ENCODE results near the gene ZNF385D.

ZNF385D gene

DNA sequence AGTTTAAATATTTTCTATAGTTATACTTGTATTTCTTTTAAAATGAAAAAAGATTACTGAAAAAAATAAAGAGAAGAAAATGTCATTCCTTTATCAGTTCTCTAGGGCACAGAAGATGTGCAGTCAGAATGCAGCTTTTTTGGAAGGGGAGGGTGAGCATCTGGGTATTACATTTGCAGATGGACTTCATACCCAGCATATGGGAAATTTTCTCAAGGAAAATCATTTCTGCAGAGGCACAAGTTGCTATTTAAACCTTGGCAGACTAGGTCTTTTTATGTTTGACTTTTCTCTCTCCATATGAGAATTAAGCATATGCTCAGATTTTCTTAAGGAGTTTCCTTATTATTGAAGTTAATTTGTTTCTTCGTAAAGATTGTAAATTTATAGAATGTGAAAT, 39.5 kb upstream of the ZNF385D start:
- Histone ChIP-seq H3K27ac (ENCODE audit: low read length, poor library complexity, severe bottlenecking) (no peak overlapping the region), H3K4me2 (ENCODE audit: low read length, poor library complexity, severe bottlenecking) (no peak overlapping the region), H3K79me1 (replicated peaks; ENCODE audit: low read length, poor library complexity, severe bottlenecking) (no peaks in the 10 kb centered on the region), H3K4ac (ENCODE audit: low read depth in 1 of 2, low read length in 2 of 2) (no peak overlapping the region), H4K91ac (ENCODE audit: low read length) (no peak overlapping the region), H3K23ac (ENCODE audit: low read length in 2 of 2) (no peak overlapping the region), H2BK120ac (ENCODE audit: low read depth, low read length) (no peak overlapping the region), H3K9me3 (ENCODE audit: control insufficient read depth, low read length) (no peaks in the 10 kb centered on the region), H3K27me3 (ENCODE audit: control insufficient read depth in 1 of 2, insufficient read depth in 1 of 2, low read length in 2 of 2) (no peaks in the 10 kb centered on the region), H4K8ac (ENCODE audit: low read length) (no peak overlapping the region), H2BK5ac (ENCODE audit: low read depth, low read length, poor library complexity, severe bottlenecking) (no peak overlapping the region), H2BK12ac (ENCODE audit: low read length in 2 of 2) (no peak overlapping the region), H3K14ac (ENCODE audit: low read length in 2 of 2) (no peak overlapping the region), H3K4me3 (ENCODE audit: insufficient read depth in 1 of 2, low read depth in 1 of 2, low read length in 2 of 2) (no peak overlapping the region), H2BK15ac (ENCODE audit: low read depth, poor library complexity, severe bottlenecking) (no peak overlapping the region), H3K4me1 (ENCODE audit: control insufficient read depth, insufficient read depth, low read depth, low read length) (no peaks in the 10 kb centered on the region), H3K36me3 (ENCODE audit: control insufficient read depth in 1 of 2, insufficient read depth in 2 of 2, low read depth in 1 of 2, low read length in 2 of 2) (no peaks in the 10 kb centered on the region), H2AFZ (ENCODE audit: low read depth, low read length) (no peak overlapping the region), H2AK5ac (ENCODE audit: low read length, severe bottlenecking) (no peak overlapping the region), H3K18ac (ENCODE audit: low read depth in 1 of 2, low read length in 2 of 2) (no peak overlapping the region), H3K9ac (ENCODE audit: low read length) (no peak overlapping the region)
- no peak for DNase-seq
- no CpG with 5 or more reads among the region's 1 CpG for WGBS

DNA sequence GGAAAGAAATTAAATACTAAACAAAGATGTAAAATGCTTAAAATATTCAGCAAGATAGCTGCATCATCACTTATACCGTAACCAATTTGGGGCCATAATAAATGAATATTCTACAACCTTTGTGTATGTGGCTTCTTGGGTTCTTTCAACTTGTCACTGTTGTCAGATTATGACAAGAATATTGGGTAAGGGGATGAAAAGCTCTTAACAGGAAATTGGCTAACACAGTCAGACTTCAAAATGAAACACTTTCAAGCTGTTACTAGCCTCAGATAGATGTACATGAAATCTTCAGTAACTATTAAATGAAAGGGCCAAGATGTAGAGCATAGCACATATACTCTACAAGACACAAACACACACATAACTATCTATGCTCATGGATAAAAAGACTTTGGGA, 38.7 kb upstream of the ZNF385D start:
- H3K36me3 ChIP-seq (ENCODE audit: control insufficient read depth in 1 of 2, insufficient read depth in 2 of 2, low read depth in 1 of 2, low read length in 2 of 2): no peaks in the 10 kb centered on the region
- no peak overlapping the region for H3K4me3 ChIP-seq (ENCODE audit: insufficient read depth in 1 of 2, low read depth in 1 of 2, low read length in 2 of 2)
- H2BK120ac ChIP-seq (ENCODE audit: low read depth, low read length): no peak overlapping the region
- H4K91ac ChIP-seq (ENCODE audit: low read length): no peak overlapping the region
- no peak overlapping the region for H3K14ac ChIP-seq (ENCODE audit: low read length in 2 of 2)
- H3K9me3 ChIP-seq (ENCODE audit: control insufficient read depth, low read length): no peaks in the 10 kb centered on the region
- no peak overlapping the region for H4K8ac ChIP-seq (ENCODE audit: low read length)
- H2BK12ac ChIP-seq (ENCODE audit: low read length in 2 of 2): no peak overlapping the region
- H2AFZ ChIP-seq (ENCODE audit: low read depth, low read length): no peak overlapping the region
- no peak overlapping the region for H3K27ac ChIP-seq (ENCODE audit: low read length, poor library complexity, severe bottlenecking)
- H2BK5ac ChIP-seq (ENCODE audit: low read depth, low read length, poor library complexity, severe bottlenecking): no peak overlapping the region
- no peak overlapping the region for H3K4me2 ChIP-seq (ENCODE audit: low read length, poor library complexity, severe bottlenecking)
- no peak overlapping the region for H3K4ac ChIP-seq (ENCODE audit: low read depth in 1 of 2, low read length in 2 of 2)
- H2AK5ac ChIP-seq (ENCODE audit: low read length, severe bottlenecking): no peak overlapping the region
- no peak overlapping the region for H3K23ac ChIP-seq (ENCODE audit: low read length in 2 of 2)
- no peaks in the 10 kb centered on the region for H3K27me3 ChIP-seq (ENCODE audit: control insufficient read depth in 1 of 2, insufficient read depth in 1 of 2, low read length in 2 of 2)
- WGBS: no CpG with 5 or more reads among the region's 1 CpG
- no peak for DNase-seq
- no peak overlapping the region for H3K9ac ChIP-seq (ENCODE audit: low read length)
- H3K18ac ChIP-seq (ENCODE audit: low read depth in 1 of 2, low read length in 2 of 2): no peak overlapping the region
- no peaks in the 10 kb centered on the region for H3K79me1 ChIP-seq (replicated peaks; ENCODE audit: low read length, poor library complexity, severe bottlenecking)
- no peaks in the 10 kb centered on the region for H3K4me1 ChIP-seq (ENCODE audit: control insufficient read depth, insufficient read depth, low read depth, low read length)
- no peak overlapping the region for H2BK15ac ChIP-seq (ENCODE audit: low read depth, poor library complexity, severe bottlenecking)

DNA sequence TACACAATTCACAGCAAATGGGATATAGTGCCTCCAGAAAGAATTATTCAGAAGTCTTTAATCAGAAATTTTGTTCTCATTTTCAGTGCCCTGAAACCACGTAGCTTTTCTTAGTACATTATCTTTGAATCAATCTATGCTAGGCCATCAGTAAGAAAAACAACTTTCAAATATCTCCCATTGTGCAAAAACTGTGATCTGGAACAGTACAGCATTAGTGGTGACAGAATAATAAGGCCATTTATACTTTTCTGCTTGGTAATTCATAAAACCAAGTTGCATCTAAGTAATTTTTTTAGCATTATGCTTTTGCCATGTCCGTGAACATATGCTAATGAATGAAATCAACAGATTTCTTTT, 35.4 kb upstream of the ZNF385D start:
- Histone ChIP-seq H3K9me3 (ENCODE audit: control insufficient read depth, low read length) (no peaks in the 10 kb centered on the region), H3K18ac (ENCODE audit: low read depth in 1 of 2, low read length in 2 of 2) (no peak overlapping the region), H3K4me3 (ENCODE audit: insufficient read depth in 1 of 2, low read depth in 1 of 2, low read length in 2 of 2) (no peak overlapping the region), H2BK15ac (ENCODE audit: low read depth, poor library complexity, severe bottlenecking) (no peak overlapping the region), H3K14ac (ENCODE audit: low read length in 2 of 2) (no peak overlapping the region), H2BK5ac (ENCODE audit: low read depth, low read length, poor library complexity, severe bottlenecking) (no peak overlapping the region), H2BK120ac (ENCODE audit: low read depth, low read length) (no peak overlapping the region), H3K23ac (ENCODE audit: low read length in 2 of 2) (no peak overlapping the region), H3K4ac (ENCODE audit: low read depth in 1 of 2, low read length in 2 of 2) (no peak overlapping the region), H4K8ac (ENCODE audit: low read length) (no peak overlapping the region), H3K27me3 (ENCODE audit: control insufficient read depth in 1 of 2, insufficient read depth in 1 of 2, low read length in 2 of 2) (no peaks in the 10 kb centered on the region), H4K91ac (ENCODE audit: low read length) (no peak overlapping the region), H3K4me1 (ENCODE audit: control insufficient read depth, insufficient read depth, low read depth, low read length) (no peaks in the 10 kb centered on the region), H2AFZ (ENCODE audit: low read depth, low read length) (no peak overlapping the region), H2BK12ac (ENCODE audit: low read length in 2 of 2) (no peak overlapping the region), H3K9ac (ENCODE audit: low read length) (no peak overlapping the region), H3K36me3 (ENCODE audit: control insufficient read depth in 1 of 2, insufficient read depth in 2 of 2, low read depth in 1 of 2, low read length in 2 of 2) (no peaks in the 10 kb centered on the region), H3K4me2 (ENCODE audit: low read length, poor library complexity, severe bottlenecking) (no peak overlapping the region), H3K79me1 (replicated peaks; ENCODE audit: low read length, poor library complexity, severe bottlenecking) (no peaks in the 10 kb centered on the region), H3K27ac (ENCODE audit: low read length, poor library complexity, severe bottlenecking) (no peak overlapping the region), H2AK5ac (ENCODE audit: low read length, severe bottlenecking) (no peak overlapping the region)
- 83% methylated on average over 1 of the region's 2 CpGs for WGBS
- DNase-seq: no peak

DNA sequence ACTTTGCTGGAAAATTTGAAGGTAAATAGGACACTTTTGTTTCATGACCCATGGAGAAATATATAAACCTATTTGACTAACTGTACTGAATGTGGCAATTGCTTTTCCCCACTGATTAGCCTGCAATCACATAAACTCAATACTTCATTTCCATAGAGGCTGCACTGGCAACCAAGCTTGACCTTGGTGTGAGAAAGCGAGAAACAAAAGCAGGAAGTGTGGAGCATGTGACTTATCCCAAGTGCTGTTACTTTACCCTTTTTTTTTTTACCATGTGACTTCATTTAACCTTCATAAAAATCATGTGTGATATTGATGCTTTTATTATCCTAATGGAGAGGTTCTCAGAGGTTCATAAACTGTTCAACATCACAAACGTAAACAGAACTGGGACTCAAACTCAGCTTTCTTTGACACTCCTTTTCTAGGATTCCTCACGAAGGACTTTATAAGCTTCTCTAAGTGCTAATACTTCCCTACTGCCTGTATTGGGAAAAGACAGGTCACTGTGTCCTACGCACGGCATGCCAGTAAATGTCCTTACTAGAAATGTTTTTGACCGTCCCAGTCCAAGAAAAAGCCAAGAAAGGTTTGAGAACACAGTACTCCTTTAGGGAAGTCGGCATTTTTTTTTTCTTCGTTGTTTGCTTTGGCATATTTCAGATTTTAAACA, 34.9 kb upstream of the ZNF385D start:
- DNase-seq: no peak
- Histone ChIP-seq H3K79me1 (replicated peaks; ENCODE audit: low read length, poor library complexity, severe bottlenecking) (no peaks in the 10 kb centered on the region), H3K27me3 (ENCODE audit: control insufficient read depth in 1 of 2, insufficient read depth in 1 of 2, low read length in 2 of 2) (no peaks in the 10 kb centered on the region), H3K9me3 (ENCODE audit: control insufficient read depth, low read length) (no peaks in the 10 kb centered on the region), H2BK12ac (ENCODE audit: low read length in 2 of 2) (no peak overlapping the region), H3K4me2 (ENCODE audit: low read length, poor library complexity, severe bottlenecking) (no peak overlapping the region), H4K8ac (ENCODE audit: low read length) (no peak overlapping the region), H4K91ac (ENCODE audit: low read length) (no peak overlapping the region), H3K18ac (ENCODE audit: low read depth in 1 of 2, low read length in 2 of 2) (no peak overlapping the region), H3K14ac (ENCODE audit: low read length in 2 of 2) (no peak overlapping the region), H2AFZ (ENCODE audit: low read depth, low read length) (no peak overlapping the region), H3K9ac (ENCODE audit: low read length) (no peak overlapping the region), H3K4ac (ENCODE audit: low read depth in 1 of 2, low read length in 2 of 2) (no peak overlapping the region), H3K27ac (ENCODE audit: low read length, poor library complexity, severe bottlenecking) (no peak overlapping the region), H3K23ac (ENCODE audit: low read length in 2 of 2) (no peak overlapping the region), H2AK5ac (ENCODE audit: low read length, severe bottlenecking) (no peak overlapping the region), H3K36me3 (ENCODE audit: control insufficient read depth in 1 of 2, insufficient read depth in 2 of 2, low read depth in 1 of 2, low read length in 2 of 2) (no peaks in the 10 kb centered on the region), H3K4me3 (ENCODE audit: insufficient read depth in 1 of 2, low read depth in 1 of 2, low read length in 2 of 2) (no peak overlapping the region), H3K4me1 (ENCODE audit: control insufficient read depth, insufficient read depth, low read depth, low read length) (no peaks in the 10 kb centered on the region), H2BK15ac (ENCODE audit: low read depth, poor library complexity, severe bottlenecking) (no peak overlapping the region), H2BK5ac (ENCODE audit: low read depth, low read length, poor library complexity, severe bottlenecking) (no peak overlapping the region), H2BK120ac (ENCODE audit: low read depth, low read length) (no peak overlapping the region)
- WGBS: 67% methylated on average over 8 of the region's 8 CpGs
